HG02884 (cell line): ENCODE measurements around the gene RAPGEF5.

Experiments
- ATAC-seq: cut with Tn5 transposase; IDR thresholded peaks from one replicate; pipeline ENCODE4 v1.9.1; 2021; ENCODE audit warnings: mild to moderate bottlenecking, moderate library complexity; ENCODE audit not compliant: unreplicated experiment

The RAPGEF5 gene

GRCh38 chr7:22350466-22351328 lies 6.3 kb downstream of the RAPGEF5 start:
- ATAC-seq, result peak; percentile 34

- ATAC-seq, result no peak
Measured at GRCh38 chr7:22348379-22348778, 8.6 kb downstream of the RAPGEF5 start.

DNA sequence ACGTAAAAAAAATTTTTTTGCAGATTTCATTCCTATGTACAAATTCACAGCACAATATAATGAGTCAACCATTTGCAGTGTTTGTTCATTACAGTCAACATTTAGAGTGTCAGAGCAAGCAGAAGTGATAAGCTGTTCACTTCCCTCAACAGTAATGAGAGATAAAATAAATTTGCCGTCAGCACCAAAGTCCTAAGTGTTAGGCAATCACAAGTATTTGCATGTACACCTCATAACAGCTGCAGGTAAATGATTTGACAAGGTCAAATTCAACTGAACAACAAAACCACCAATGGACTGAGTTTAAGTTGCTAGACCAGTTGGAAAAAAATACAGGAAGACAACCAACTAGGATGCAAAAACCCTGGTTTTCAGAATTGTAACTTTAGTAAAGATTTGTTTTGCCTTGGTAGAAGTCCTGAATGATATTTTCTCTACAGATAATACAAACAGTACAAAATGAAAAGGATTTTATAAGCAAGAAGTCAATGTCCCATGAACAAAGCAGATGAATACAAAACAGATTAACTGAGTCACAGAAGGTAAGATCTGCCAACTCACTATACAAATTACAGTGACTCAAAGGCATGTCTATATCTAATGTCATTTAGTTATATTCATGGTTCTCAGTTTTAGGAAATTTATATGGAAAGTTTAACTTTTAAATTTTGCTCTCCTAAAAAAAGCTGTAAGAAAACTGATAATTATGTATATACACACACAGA lies 10.4 kb downstream of the RAPGEF5 start:
- no peak for ATAC-seq

DNA sequence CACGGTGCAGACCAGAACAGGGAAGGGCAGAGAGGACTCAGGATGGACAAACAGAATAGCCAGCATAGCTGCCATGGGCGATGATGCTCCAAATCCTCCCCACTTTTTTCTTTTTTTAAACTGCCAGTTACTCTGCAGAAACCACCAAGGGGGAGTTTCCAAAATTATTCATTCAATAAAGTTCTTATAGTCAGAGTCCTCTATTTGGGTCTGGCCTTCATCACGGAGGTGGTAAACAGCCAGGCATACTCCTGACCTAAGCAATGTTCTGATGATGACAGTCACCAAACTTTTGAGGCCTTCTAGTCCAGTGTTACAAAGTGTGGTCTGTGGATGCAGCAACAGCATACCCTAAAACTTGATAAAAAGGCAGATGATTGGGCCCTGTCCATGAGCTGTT lies 12.3 kb downstream of the RAPGEF5 start:
- ATAC-seq, result no peak

DNA sequence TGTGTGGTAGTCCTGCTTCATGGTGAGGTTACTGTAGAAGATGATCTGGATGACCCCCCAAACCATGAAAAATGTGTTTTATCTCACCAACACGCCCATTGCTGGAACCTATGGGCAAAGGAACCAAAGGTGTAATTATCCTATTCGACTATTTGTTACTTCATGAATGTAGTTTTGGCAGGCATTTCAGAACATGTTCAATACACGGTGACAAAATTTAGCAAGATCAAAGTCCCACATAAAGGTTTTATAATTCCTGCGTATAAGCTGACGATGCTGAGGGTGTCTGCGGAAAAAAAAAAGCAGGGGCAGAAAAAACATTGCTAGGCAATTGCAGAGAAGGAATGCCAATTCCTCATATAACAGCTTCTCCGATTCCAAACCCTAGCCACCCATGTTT lies 13.3 kb downstream of the RAPGEF5 start:
- ATAC-seq, result no peak

DNA sequence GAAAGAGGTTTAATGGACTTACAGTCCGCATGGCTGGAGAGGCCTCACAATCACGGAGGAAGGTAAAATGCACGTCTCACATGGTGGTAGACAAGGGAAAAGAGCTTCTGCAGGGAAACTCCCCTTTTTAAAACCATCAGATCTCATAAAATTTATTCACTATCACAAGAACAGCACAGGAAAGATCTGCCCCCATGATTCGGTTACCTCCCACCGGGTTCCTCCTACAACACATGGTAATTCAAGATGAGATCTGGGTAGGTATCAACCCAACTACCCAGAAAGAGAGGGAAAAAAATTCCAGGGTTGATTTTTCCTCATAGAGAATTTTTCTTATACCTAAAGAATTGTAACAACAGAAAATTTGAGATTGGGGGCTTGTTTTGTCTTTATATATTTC lies 13.9 kb downstream of the RAPGEF5 start:
- ATAC-seq, result no peak

GRCh38 chr7:22339725-22340390 lies 17.1 kb downstream of the RAPGEF5 start:
- ATAC-seq, result no peak

- no peak for ATAC-seq
Measured at GRCh38 chr7:22338877-22339276, 18.1 kb downstream of the RAPGEF5 start.

DNA sequence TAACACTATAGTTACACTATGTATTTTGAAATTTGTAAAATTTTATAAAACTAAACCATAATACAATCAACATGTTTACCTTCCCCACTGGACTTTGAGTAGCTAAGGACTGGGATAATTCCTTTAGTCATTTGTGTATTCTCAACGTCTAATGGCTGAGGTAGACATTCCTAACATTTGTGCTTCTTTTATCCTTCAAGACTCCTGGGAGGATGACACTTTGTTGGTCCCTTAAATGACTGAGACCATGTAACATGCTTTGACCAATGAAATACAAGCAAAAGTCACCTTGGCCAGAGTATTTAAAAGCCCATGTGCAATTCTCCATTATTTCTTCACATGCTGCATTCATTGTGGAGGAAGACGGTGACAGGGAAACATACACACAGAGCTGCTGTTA lies 18.5 kb downstream of the RAPGEF5 start:
- ATAC-seq, result no peak

DNA sequence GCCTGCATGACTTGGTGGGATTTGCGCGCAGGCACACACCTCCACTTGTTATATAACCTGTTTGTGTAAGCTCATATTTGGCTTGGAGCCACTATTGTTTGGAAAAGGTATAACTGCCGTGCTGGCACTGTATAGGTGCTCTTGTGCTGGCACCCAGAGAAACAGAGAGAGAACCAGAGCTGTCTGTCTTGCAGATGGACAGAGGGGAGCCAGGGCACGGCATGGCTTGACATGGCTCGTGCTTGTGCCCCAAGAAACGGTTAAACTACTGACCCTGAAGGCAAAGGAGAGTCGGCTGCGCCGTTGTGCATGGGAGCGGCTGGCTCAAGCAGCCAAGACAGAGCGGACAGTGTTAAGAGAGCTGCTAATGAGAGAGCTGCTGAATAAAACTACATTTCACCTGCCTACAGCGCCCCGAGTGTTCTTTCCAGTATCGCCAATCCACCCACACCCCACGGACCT lies 23.2 kb downstream of the RAPGEF5 start:
- no peak for ATAC-seq

- no peak for ATAC-seq
Measured at GRCh38 chr7:22332461-22332870, 24.5 kb downstream of the RAPGEF5 start.

DNA sequence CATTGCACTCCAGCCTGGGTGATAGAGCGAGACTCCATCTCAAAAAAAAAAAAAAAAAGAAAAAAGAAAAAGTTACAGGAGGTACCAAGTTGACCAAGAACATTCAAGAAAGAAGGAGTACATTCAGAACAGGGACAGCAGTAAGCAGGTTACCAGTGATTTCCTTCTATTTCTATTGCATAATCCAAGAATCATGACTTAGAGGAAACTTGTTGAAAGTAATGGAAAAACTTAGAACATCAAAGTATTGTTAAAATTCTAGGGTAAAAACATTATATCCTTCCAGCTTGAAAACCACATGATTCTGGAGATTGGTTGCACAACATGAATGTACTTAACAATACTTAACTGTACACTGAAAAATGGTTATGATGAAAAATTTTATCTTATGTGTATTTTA lies 25.2 kb downstream of the RAPGEF5 start:
- no peak for ATAC-seq

- no peak for ATAC-seq
Measured at GRCh38 chr7:22330903-22331302, 26.1 kb downstream of the RAPGEF5 start.

DNA sequence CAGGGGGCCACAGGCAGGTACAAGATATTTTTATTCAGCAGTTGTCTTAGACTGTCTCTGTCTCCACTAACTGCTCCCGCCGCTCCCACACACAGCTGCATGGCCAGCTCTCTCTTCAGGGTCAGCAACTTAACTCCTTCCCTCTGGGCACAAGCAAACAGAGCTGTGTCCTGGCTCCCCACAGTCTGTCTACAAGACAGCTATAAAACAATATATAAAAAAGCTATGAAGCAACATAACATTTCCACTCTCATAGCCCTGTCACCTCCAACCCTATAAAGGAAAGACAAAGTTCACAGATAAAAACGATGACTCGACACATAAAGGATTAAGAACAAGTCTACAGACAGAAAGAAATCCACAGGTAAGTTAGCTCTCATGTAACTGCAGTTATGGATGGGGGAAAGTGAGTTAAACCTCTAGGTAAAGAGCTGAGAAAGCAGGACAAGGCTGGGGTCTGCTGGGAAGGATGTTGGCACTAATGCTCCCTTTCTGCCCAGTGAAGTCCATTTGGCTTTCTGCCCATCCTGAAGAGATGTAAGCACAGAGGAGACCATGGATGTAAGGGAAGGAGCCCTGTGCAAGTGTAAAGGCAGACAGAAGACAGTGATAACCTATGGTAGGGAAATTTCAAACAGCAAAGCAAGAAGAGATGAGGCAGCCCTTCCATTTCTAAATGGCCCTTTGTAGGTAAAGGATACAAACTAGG lies 27.0 kb downstream of the RAPGEF5 start:
- no peak for ATAC-seq

- ATAC-seq, result no peak
Measured at GRCh38 chr7:22326181-22326580, 30.8 kb downstream of the RAPGEF5 start.

DNA sequence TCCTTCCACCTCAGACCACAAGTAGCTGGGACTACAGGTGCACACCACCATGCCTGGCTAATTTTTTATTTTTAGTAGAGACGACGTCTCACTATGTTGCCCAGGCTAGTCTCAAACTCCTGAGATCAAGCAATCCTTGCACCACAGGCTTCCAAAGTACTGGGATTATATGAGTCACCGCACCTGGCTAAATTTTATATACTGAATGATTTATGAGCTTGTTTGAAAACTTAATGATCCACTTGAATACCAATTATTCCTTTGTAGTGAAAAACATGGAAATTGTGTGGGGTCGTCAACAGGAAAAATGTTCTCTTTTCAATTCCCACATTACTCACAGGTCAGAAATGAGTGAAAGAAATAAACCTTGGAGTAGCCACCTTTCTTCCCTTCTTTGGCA lies 31.3 kb downstream of the RAPGEF5 start:
- ATAC-seq, result no peak

DNA sequence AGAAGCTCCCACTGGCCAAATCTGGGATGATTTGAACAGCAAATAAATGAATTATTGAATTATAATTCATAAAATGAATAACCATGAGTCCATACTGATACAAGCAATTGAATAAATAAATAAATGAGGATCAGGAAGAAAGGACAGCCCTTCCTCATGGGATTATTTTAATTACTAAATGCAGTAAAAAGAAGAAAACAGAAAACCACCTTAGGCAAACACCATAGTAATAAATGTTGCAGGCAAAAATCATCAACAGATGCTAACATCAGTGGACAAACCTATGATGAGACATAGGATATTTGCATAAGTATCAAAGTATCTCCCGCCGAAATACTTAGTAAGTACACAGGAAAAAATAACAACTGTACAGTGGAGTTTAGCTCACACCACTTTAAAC lies 33.2 kb downstream of the RAPGEF5 start:
- no peak for ATAC-seq

- ATAC-seq, result no peak
Measured at GRCh38 chr7:22320416-22320815, 36.5 kb downstream of the RAPGEF5 start.

GRCh38 chr7:22319424-22320403 lies 37.2 kb downstream of the RAPGEF5 start:
- ATAC-seq, result no peak

GRCh38 chr7:22318376-22318775 lies 38.6 kb downstream of the RAPGEF5 start:
- ATAC-seq, result no peak
